Tongue (tissue), 2 donors: Measurements from ENCODE around the gene C2orf76. TPM values are rescaled to one million over a fixed set of nuclear protein-coding genes. Genes with fewer than 3 reads are reported as not detected.
A peak's percentile ranks its signal among the peaks of the same experiment; 100 is the strongest.
"Not testable (repeated sequence)": the region's sequence is repeated elsewhere in the genome, so short reads cannot be mapped to it uniquely, and the experiment has no call there.

Experiments
- DNase-seq: peaks from one replicate; pipeline ENCODE4 v3.0.0-alpha.2; 2015
- total RNA-seq: library from RNA; depleted of rRNA; stranded (reverse); fragments of >200 nt; gene quantifications from one replicate; pipeline ENCODE4 v1.2.3, GENCODE V29; 2014

C2orf76 gene
- total RNA-seq: 2.6 TPM

- DNase-seq: peak; percentile 98
Measured at GRCh38 chr2:119366649-119367471, at the start of gene C2orf76, which contains the start of gene DBI. C2orf76 (minus strand) TSS chr2:119366834; CDS start chr2:119339959, 26,875 bp downstream. DBI (plus strand) TSS chr2:119366977; CDS start chr2:119367052, 75 bp downstream.

- DNase-seq: no peak
Measured at GRCh38 chr2:119415630-119416029, 49.0 kb upstream of the C2orf76 start.

GRCh38 chr2:119414894-119415293 is 48.3 kb upstream of the C2orf76 start:
- no peak for DNase-seq

- DNase-seq: no peak
Measured at GRCh38 chr2:119409506-119409905, 42.9 kb upstream of the C2orf76 start.

GRCh38 chr2:119408221-119408619 is 41.6 kb upstream of the C2orf76 start:
- no peak for DNase-seq

- DNase-seq: peak; percentile 81
Measured at GRCh38 chr2:119407430-119408220, 41.0 kb upstream of the C2orf76 start.

GRCh38 chr2:119405151-119405550 is 38.5 kb upstream of the C2orf76 start:
- no peak for DNase-seq

- DNase-seq: not testable (repeated sequence)
Measured at GRCh38 chr2:119403618-119404017, 37.0 kb upstream of the C2orf76 start.

- no peak for DNase-seq
Measured at GRCh38 chr2:119402645-119403560, 36.3 kb upstream of the C2orf76 start.

- DNase-seq: no peak
Measured at GRCh38 chr2:119402106-119402505, 35.5 kb upstream of the C2orf76 start.

GRCh38 chr2:119397196-119397595 is 30.6 kb upstream of the C2orf76 start:
- no peak for DNase-seq

GRCh38 chr2:119393971-119394748 is 27.5 kb upstream of the C2orf76 start:
- DNase-seq: no peak

GRCh38 chr2:119389615-119390306 is 23.1 kb upstream of the C2orf76 start:
- peak; percentile 63 for DNase-seq

GRCh38 chr2:119387381-119388129 is 20.9 kb upstream of the C2orf76 start:
- DNase-seq: peak; percentile 67

GRCh38 chr2:119385466-119385865 is 18.8 kb upstream of the C2orf76 start:
- DNase-seq: no peak

- no peak for DNase-seq
Measured at GRCh38 chr2:119384971-119385370, 18.3 kb upstream of the C2orf76 start.

- peak; percentile 41 for DNase-seq
Measured at GRCh38 chr2:119383410-119384140, 16.9 kb upstream of the C2orf76 start.

GRCh38 chr2:119378566-119378965 is 11.9 kb upstream of the C2orf76 start:
- DNase-seq: no peak

- DNase-seq: peak; percentile 85
Measured at GRCh38 chr2:119377993-119378345, 11.3 kb upstream of the C2orf76 start.
